Measurements from ENCODE around the gene ABHD14A.
"Not testable (repeated sequence)": the region's sequence is repeated elsewhere in the genome, so short reads cannot be mapped to it uniquely, and the experiment has no call there.

The ABHD14A gene

DNA sequence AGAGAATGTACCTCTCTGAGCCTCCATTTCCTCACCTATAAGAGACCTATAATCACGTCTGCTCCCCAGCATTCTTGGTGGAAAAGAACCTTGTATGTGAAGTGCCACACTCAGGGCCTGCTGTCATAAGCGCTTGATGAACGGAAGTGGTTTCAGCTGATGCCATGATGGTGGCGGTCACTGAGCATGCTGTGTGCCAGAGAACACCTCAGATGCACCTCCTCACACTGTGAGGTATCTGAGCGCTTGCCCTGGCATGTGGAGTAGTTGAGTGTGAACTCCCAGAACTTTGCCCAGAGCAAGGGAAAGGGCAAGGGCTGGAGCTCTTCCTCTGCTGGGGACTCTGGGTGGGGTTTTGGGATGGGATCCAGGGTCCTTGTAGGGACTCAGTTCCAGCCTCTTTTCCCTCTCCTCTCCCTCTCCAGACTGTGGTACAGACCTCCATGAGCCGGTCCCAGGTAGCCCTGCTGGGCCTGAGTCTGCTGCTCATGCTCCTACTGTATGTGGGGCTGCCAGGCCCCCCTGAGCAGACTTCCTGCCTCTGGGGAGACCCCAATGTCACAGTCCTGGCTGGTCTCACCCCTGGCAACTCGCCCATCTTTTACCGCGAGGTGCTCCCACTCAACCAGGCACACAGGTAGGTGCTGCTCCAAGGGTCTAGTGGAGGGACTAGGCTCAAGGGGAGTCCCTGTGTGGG, 2.7 kb downstream of the ABHD14A start:
- DNase-seq, result no peak

DNA sequence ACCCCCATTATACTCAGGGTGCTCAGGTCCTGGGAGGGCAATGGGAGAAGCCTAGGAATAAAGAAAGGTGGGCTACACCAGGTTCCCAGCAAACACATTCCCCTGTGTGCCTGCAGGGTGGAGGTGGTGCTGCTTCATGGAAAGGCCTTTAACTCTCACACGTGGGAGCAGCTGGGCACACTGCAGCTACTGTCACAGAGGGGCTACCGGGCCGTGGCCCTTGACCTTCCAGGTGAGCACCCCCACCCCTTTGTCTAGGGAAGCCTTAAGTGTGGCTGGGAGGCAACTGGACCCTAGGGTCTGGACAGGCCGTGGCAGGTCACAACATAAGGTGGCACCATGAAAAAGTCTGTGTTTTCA, 3.3 kb downstream of the ABHD14A start:
- DNase-seq, result no peak

DNA sequence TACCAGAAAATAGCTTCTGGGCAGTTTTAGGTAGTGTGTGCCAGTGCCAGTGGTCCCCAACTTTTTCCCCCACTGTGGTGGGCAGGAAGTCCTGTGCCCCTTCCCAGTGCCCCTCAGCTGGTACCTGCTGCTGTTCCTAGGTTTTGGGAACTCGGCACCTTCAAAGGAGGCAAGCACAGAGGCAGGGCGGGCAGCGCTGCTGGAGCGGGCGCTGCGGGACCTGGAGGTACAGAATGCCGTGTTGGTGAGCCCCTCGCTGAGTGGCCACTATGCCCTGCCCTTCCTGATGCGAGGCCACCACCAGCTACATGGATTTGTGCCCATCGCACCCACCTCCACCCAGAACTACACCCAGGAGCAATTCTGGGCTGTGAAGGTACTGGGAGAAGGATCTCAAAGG, 5.4 kb downstream of the ABHD14A start:
- no peak for DNase-seq

DNA sequence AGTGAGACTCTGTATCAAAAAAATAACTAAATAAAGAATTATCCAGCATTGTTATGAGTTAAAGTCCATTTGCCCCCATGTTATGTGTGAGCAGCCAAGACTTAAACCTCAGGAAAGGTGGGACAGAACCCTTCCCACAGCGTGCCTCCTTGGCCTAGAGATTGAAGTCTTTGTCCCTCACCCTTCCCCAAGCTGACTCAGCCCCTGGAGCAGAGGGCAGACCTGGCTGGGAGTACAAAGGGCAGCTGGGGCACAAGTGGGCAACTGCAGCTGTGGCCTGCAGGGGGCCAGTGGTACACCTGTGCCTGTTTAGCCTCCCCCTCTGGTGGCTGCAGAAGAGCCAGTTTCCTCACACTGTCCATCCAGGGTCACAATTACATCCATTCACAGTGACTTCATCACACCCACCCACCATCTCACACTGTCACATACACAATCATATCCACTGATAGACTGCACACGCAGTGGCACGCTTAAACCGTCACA, 7.5 kb downstream of the ABHD14A start:
- DNase-seq, result peak; percentile 34

DNA sequence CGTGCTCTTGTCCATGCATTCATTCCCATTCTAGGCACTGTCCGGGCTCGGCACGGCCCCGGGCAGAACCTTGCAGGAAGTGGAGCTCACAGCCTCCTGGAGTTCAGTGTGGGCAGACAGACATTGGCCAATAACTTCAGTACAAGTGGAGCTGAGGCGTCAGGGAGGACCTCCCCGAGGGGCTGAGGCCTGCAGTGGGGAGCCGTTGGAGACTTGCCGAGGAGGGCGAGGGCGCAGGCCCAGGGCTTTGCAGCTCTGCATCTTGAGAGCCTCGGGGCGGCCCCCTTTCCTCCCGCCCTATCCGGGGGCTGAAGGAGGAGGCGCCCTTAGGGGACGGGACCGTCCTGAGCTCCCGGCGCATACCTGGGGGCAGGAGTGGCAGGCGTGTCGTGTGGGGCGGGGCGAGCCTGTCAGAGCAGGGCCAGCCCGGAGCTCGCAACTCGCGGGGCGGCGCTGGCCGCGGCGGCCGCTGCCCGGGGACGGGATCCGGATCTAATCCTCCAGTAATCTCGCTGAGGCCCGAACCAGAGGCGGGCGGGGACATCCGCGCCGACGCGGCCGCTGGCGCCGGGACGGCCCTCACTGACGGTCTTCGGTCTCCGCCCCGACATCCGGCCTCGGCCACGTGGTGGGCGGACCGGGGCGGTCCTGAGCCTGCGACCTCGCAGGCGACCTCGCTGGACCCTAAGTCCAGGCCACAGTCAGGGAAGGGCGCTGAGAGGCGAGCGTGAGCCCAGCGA, 8.1 kb downstream of the ABHD14A start, which contains the start of gene ACY1:
Gene ACY1, plus strand, starts transcription at position 698 of the 740 bp plus-strand sequence. CDS start 530 bp downstream, outside the sequence.
- DNase-seq, result peak; percentile 86

DNA sequence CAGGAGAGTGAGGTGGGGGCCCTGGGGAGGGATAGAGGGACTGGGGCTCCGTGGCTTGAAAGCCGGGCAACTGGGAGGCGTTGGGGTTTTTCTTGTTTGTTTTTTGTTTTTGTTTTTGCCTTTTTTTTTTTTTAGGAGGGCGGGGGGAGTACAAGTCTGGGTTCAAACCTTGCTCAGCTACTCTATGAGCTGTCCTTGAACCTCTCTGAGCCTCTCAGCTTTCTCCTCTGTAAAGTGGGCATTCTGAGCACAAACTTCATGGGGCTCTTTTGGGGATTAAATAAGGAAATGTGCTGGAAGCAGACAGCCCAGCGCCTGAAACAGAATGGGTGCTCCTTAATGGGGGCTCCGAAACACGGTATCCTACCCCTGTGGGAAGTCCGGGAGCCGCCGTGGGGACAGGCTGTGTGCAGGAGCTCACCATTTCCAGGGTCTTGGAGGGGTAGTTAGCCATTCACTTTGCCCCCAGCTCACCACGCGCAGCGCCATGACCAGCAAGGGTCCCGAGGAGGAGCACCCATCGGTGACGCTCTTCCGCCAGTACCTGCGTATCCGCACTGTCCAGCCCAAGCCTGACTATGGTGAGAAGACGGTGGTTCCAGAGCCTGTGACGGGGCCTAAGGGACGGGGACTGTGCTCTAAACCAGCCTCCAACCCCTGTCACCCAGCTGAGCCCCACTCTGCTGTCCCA, 8.9 kb downstream of the ABHD14A start:
- no peak for DNase-seq

DNA sequence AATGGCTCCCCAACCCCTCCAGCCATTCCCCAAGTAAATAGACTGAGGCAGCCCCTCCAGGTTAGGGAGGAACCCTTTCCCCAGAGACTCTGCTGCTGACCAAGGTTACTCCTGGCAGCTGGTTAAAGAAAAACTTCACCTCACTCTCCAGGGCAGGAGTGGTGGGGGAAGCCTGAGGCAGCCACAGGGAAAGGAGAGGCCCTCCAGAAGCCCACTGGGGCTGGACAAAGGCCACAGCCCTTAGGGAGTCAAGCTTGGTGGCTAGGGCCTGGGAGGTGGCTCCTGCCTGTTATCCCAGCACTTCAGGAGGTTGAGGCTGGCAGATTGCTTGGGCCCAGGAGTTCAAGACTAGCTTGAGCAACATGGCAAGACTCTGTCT, 9.4 kb downstream of the ABHD14A start:
- DNase-seq, result no peak

DNA sequence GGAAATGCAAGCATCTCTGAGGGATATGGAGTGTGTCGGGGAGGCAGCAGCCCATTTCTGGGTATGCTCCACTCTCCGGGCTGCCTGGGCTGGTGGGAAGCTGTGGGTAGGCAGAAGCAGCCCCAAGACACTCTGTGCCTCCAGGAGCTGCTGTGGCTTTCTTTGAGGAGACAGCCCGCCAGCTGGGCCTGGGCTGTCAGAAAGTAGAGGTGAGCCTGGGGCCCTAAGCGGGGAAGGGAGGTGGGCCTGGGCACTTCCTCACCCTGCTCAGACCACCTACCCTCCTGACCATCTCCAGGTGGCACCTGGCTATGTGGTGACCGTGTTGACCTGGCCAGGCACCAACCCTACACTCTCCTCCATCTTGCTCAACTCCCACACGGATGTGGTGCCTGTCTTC, 10.2 kb downstream of the ABHD14A start:
- DNase-seq, result no peak

DNA sequence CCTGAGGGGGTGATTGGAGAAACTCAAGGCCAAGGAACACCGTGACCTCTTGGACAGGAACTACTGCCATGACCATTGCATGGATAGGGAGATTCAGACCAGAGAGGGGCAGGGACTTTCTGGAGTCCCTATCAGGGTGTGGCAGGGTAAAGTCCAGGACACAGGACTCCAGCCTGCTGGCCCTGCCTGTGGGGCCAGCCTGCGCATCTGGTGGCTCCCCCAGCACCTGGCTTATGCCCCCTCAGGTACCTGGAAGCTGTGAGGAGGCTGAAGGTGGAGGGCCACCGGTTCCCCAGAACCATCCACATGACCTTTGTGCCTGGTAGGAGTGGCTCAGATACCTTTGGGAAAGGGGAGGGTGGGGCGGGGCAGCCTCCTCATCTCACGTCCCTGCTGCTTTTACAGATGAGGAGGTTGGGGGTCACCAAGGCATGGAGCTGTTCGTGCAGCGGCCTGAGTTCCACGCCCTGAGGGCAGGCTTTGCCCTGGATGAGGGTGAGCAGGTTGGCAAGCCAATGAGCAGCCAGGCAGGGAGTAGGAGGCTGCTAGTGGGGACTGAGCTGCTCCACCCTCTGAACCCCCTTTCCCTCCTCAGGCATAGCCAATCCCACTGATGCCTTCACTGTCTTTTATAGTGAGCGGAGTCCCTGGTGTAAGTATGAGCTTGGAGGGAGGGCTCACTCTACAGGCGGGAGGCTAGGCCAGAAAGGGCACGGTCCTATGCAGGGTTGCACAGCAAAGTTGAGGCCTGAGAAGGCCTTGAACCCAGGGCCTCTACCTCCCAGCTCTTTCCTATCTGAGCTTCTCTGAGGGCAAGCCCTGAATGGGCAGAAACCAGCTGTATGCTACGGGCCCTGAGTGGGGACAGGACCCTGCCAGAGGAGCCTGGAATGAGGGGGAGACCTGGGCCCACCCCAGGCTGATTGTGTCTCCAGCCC, 11.4 kb downstream of the ABHD14A start:
- no peak for DNase-seq

DNA sequence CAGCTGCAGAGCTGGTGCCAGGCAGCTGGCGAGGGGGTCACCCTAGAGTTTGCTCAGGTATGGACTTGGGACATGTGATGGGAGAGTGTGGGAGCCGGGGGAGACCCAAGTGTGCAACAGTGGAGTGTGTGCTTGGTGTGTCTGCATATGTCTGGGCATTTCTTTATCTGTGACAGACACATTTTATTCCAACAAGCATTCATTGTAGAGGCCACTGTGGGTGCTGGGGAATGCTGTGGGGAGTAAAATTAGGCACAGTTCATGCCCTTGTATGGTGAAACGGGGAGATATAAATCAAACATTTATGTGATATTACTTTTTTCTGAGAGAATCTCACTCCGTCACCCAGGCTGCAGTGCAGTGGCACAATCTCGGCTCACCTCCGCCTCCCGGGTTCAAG, 12.7 kb downstream of the ABHD14A start:
- no peak for DNase-seq

DNA sequence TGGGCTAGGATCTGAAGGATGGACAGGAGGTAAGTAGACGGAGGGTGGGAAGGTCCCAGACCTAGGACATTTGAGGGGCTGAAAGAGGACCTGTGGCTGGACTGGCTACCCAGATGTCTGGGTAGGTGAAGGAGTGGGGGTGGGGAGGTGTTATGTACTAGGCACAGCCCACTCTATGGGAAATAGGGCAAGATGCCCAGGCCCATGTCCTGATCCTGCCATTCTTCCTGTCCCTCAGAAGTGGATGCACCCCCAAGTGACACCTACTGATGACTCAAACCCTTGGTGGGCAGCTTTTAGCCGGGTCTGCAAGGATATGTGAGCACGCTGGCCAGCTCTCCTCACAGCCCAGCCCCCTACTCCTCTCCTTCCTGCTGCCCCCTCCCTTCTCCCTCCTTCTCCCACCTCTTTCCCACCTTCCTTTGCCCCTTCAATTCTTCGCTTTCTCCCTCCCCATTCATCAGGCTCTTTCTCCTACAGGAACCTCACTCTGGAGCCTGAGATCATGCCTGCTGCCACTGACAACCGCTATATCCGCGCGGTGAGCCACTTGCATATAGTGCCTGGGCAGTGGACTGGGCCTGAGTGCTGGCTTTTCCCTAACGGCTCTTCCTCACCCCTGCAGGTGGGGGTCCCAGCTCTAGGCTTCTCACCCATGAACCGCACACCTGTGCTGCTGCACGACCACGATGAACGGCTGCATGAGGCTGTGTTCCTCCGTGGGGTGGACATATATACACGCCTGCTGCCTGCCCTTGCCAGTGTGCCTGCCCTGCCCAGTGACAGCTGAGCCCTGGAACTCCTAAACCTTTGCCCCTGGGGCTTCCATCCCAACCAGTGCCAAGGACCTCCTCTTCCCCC, 13.7 kb downstream of the ABHD14A start:
- no peak for DNase-seq

DNA sequence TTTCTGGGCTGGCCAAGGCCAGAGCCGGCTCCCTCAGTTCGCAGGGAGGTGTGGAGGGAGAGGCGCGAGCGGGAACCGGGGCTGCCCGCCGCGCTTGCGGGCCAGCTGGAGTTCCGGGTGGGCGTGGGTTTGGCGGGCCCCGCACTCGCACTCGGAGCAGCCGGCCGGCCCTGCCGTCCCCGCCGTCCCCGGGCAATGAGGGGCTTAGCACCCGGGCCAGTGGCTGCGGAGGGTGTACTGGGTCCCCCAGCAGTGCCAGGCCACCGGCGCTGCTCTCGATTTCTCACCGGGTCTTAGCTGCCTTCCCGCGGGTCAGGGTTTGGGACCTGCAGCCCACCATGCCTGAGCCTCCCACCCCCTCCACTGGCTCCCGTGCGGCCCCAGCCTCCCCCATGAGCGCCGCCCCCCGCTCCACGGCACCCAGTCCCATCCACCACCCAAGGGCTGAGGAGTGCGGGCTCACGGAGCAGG, 15.7 kb downstream of the ABHD14A start:
- DNase-seq, result not testable (repeated sequence)

DNA sequence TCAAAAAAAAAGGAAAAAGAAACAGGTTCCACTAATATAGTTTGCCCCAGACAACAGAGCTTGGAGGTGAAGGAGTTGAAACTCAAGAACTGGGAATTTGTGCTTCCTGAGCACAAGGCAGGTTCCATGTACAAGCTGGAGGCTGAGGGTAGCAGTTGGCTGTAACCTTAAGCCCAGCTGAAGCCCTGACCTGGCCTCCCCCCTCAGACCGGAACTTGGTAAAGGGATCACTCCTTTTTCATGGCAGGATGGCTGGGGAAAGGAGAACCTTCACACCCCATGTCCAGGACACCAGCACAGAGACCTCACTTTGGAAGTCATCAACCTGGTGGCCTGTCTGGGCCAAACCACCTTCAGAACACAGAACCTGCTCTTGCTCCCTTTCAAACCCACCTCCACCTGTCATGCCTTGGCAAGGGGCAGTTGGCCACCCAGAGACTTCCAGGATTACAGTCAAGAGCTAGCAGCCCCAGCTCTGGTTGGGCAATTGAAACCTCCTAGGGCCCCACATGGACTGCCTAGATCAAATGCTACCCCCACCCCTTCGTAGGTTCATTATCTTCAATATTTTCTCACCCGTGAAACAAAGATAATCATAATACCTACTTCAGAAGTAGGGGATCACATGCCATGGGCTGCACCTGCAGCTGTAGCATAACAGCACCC, 17.3 kb downstream of the ABHD14A start:
- DNase-seq, result no peak

DNA sequence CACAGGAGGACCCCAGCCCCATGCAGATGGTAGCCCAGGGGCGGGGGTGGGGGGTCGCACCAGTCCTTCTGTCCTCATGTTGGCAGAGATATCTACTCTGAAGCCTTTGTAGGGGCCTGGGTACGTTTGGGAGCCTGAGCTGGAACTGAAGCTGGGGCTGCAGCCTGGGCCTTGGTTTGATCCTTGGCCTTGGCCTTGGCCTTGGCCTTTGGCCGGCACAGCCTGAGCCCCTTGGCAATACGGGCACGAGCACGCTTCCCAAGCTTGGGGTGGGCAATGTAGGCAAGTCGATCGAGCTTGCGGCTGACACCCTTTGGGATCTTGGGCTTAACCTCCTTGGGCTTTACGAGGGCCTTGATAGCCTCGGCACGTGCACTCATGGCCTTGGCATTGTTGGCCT, 18.8 kb downstream of the ABHD14A start:
- not testable (repeated sequence) for DNase-seq

DNA sequence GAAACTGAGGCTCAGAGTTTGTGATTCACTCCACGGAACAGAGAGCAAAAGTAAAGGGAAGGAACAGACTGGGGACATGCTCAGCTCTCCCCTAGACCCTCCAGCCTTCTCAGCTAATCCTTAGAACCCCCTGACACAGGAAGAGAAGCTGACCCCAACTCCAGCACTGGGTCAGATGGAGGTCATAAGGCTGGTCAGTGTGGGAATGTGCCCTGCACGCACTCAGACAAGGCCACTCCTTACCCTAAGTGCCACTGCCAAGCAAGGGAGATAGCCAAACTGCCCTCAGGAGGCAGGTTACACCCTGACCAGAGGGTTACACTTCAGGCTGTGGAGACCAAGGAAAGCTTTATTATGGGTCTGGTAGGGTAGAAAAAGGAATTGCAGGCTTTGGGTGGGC, 19.7 kb downstream of the ABHD14A start:
- no peak for DNase-seq

DNA sequence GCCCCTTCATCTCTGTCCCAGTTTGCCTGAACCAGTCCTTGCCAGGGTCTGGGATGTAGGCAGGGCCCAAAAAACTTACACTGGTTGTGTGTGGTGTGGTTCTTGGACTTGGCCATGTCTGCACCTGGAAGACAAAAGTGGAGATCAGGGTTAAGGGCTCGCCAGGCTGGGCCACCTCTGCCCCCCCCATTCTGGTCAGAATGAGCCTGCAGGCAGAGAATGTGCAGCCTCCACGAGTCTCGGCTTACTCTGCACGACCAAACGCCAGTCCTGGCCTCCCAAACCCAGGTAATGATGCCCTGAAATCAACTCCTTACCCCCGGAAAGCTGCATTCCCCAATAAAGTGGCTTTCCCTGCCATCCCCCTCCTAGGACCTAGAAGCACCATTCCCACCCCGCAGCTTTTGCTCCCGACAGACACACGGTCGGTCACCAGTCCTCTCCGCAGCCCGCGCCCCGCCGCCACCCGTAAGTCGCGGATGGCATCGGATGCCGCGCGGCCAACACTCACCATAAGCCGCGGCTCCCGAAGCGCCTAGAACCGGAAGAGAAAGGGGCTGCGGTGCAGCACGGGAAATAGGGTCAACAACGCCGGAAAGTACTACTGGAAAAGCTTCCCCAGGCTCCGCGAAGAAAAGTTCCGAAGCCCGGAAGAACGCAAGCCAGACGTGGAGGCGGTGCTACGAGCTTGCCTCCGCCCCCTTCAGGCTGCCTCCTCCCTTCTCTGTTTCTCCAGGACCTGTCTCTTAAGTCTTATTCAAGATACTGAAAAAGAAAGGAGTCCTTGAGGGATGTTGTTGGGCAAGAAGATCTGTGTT, 20.7 kb downstream of the ABHD14A start, which contains the start of gene RPL29:
Gene RPL29, minus strand, starts transcription at position 550 of the 818 bp plus-strand sequence. Its CDS starts 434 bp downstream, at position 116.
- DNase-seq, result peak; percentile 95

DNA sequence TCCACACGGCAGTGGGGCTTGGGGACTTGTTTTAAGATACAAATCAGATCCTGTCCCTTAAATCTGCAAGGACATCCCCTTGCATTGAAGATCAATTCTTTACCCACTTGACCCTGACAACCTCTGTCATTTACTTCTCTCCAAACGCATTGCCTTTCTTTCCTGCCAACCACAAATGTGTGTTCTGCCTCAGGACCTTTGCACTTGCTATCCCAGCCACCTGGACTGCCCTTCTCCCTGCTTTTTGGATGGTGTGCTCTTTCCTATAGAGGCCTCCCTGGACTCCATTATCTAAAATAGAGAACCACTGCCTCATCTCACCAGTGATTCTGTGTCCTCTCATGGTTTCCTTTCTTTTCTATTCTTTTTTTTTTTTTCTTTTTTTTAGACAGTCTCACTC, 22.3 kb downstream of the ABHD14A start:
- no peak for DNase-seq

DNA sequence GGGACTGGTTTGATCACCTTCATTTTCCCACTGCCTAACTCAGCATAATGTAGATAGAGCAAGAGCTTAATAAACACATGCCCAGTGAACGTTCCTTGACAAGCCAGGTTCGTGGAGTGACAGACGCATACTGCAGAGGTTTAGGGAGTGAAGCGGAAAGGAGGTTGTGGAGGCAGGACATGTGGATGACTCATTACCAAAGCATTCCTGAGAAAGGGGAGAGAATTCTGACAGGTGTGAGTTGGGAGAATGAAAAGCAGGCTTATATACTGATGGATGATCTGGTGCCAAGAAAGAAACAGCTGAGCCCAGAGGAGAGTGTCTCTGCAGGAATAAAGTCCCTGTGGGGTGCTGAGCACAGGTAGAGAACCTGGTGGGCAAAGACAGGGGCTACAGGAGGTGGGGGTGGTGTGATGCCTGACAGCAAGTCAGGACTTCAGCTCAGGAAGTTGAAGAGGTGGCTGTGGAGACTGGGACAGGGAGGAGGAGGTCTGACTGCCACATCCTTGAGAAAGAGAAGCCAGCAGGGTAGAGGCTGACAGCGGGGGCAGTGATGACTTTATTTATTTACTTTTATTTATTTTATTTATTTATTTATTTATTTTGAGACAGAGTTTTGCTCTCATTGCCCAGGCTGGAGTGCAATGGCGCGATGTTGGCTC, 23.2 kb downstream of the ABHD14A start:
- no peak for DNase-seq

DNA sequence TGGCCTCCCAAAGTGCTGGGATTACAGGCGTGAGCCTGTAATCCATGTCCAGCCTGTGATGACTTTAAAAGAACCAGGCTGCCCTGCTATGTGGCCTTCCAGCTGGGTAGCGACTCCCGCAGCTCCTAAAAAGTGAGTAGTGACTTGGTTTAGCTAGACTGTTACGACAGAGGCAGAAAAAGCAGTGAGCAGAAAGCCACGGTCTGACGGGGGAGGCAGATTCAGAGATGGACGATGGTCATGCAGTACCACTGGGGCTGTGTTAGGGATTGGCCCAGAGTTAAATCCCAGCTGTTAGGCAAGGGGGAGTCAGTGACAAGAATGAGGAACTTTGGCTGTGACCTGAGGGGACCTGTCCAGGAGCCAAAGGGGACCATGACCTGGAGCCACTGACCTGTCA, 23.9 kb downstream of the ABHD14A start:
- no peak for DNase-seq

Measured in HCEC 1CT (cell line).